OCI-LY1 (cell line): ENCODE data around the gene SYT1.

Experiments used
- EZH2 ChIP-seq: fragments of 200-600 bp; sonication (generic), shearing (Covaris generic); IDR thresholded peaks from 2 replicates; pipeline ENCODE4 v1.8.0; 2017; ENCODE audit warnings: borderline replicate concordance, mixed run types, mild to moderate bottlenecking, antibody characterized with exemption, low read length, moderate library complexity, mixed read lengths
- TF ChIP-seq, protein P1 (sequence below): fragments of 200-600 bp; sonication (generic), shearing (Covaris generic); IDR thresholded peaks from 2 replicates; pipeline ENCODE4 v1.5.1; 2017; ENCODE audit warnings: mild to moderate bottlenecking, antibody characterized with exemption, low read length, moderate library complexity, mixed read lengths

DNA sequence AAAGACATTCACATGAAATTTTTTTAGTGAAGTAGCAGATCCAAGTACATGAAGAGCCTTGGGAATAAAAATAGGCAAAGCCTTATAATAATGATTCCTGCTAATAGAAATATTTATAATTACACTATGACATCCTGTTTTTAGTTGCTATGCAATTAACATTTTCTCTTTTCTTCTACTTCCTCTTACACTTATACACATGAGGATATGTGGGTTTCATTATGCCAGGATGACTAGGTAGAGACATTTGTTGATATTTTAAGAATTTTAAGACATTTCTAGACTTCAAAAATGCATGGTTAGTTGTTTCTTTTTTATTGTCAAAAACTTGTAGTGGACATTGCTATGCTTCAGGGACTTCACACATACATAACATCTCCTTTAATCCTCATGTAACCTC is 326.8 kb downstream of the SYT1 start:
- TF ChIP-seq, protein P1, sequence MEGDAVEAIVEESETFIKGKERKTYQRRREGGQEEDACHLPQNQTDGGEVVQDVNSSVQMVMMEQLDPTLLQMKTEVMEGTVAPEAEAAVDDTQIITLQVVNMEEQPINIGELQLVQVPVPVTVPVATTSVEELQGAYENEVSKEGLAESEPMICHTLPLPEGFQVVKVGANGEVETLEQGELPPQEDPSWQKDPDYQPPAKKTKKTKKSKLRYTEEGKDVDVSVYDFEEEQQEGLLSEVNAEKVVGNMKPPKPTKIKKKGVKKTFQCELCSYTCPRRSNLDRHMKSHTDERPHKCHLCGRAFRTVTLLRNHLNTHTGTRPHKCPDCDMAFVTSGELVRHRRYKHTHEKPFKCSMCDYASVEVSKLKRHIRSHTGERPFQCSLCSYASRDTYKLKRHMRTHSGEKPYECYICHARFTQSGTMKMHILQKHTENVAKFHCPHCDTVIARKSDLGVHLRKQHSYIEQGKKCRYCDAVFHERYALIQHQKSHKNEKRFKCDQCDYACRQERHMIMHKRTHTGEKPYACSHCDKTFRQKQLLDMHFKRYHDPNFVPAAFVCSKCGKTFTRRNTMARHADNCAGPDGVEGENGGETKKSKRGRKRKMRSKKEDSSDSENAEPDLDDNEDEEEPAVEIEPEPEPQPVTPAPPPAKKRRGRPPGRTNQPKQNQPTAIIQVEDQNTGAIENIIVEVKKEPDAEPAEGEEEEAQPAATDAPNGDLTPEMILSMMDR, result no peak
- no peak for TF ChIP-seq EZH2
